Measurements from ENCODE around the gene WASHC2A.
"Not testable (repeated sequence)": the region's sequence is repeated elsewhere in the genome, so short reads cannot be mapped to it uniquely, and the experiment has no call there.

DNA sequence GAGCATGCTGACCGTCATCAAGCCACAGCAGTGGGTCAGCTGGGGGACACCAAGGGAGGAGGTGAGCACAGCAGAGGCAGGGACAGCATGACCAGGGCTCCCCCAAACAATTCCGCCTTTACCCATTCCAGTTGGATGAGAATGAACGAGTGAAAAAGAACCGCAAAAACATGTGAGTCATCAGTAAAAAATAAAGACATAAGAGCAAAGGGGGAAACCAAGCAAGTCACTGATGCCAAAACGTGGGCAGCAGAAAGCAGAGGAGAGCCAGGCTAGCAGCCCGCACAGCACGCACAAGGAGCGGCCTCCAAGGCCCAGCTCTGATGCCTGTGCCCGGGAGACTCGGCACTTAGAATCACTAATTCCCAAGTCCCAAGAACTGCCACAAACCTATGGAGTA, 7.8 kb upstream of the WASHC2A start:
- not testable (repeated sequence) for TF ChIP-seq ZNF121 (CRISPR knock-in tag; IDR thresholded peaks at IDR 0.05); ZNF425 (CRISPR knock-in tag; conservative IDR thresholded peaks at IDR 0.05); SP1 (CRISPR knock-in tag; conservative IDR thresholded peaks at IDR 0.05); USF2 (CRISPR knock-in tag; IDR thresholded peaks at IDR 0.05); ZNF423 (CRISPR knock-in tag; IDR thresholded peaks at IDR 0.05)
- TF ChIP-seq, protein P1, sequence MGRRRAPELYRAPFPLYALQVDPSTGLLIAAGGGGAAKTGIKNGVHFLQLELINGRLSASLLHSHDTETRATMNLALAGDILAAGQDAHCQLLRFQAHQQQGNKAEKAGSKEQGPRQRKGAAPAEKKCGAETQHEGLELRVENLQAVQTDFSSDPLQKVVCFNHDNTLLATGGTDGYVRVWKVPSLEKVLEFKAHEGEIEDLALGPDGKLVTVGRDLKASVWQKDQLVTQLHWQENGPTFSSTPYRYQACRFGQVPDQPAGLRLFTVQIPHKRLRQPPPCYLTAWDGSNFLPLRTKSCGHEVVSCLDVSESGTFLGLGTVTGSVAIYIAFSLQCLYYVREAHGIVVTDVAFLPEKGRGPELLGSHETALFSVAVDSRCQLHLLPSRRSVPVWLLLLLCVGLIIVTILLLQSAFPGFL (CRISPR knock-in tag; IDR thresholded peaks at IDR 0.05; ENCODE audit: borderline replicate concordance), result not testable (repeated sequence)

Measured in WTC11 (cell line).